HEK293 (cell line): ENCODE data around the gene DNAJB8.

Source experiments
- ZNF174 ChIP-seq: fragments of 450-650 bp; formaldehyde crosslinking; IDR thresholded peaks from 2 replicates; pipeline ENCODE4 v1.5.0; 2017; ENCODE audit warnings: missing biosample characterization, mild to moderate bottlenecking, missing genetic modification characterization
- ZNF660 ChIP-seq: fragments of 450-650 bp; IDR thresholded peaks from 2 replicates; pipeline ENCODE4 v1.5.1; 2018; ENCODE audit warnings: missing biosample characterization, mild to moderate bottlenecking, missing genetic modification characterization
- TF ChIP-seq, protein P1 (sequence below): fragments of 450-650 bp; formaldehyde crosslinking; IDR thresholded peaks from 2 replicates; pipeline ENCODE4 v1.5.1; 2016; ENCODE audit warnings: missing biosample characterization, missing genetic modification characterization

DNA sequence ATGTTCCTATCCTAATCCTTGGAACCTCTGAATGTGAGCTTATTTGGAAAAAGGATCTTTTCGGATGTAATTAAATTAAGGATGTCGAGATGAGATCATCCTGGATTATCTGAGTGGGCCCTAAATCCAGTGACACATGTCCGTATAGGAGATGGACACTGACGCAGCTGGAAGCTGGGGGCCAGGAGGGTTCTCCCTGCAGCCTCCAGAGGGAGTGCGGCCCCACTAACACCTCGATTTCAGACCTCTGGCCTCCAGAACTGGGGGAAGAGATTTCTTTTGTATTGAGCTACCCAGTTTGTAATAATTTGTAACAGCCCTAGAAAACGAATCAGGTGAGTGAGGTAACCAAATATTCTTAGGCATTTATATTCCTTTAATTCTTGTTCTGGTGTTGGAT is 2.5 kb downstream of the DNAJB8 start:
- TF ChIP-seq, protein P1, sequence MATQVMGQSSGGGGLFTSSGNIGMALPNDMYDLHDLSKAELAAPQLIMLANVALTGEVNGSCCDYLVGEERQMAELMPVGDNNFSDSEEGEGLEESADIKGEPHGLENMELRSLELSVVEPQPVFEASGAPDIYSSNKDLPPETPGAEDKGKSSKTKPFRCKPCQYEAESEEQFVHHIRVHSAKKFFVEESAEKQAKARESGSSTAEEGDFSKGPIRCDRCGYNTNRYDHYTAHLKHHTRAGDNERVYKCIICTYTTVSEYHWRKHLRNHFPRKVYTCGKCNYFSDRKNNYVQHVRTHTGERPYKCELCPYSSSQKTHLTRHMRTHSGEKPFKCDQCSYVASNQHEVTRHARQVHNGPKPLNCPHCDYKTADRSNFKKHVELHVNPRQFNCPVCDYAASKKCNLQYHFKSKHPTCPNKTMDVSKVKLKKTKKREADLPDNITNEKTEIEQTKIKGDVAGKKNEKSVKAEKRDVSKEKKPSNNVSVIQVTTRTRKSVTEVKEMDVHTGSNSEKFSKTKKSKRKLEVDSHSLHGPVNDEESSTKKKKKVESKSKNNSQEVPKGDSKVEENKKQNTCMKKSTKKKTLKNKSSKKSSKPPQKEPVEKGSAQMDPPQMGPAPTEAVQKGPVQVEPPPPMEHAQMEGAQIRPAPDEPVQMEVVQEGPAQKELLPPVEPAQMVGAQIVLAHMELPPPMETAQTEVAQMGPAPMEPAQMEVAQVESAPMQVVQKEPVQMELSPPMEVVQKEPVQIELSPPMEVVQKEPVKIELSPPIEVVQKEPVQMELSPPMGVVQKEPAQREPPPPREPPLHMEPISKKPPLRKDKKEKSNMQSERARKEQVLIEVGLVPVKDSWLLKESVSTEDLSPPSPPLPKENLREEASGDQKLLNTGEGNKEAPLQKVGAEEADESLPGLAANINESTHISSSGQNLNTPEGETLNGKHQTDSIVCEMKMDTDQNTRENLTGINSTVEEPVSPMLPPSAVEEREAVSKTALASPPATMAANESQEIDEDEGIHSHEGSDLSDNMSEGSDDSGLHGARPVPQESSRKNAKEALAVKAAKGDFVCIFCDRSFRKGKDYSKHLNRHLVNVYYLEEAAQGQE (tag by site-specific recombination): no peak
- no peak for TF ChIP-seq ZNF174 (tag by site-specific recombination)
- no peak for TF ChIP-seq ZNF660 (tag by site-specific recombination)
